AG09319 (cell line): ENCODE results near the gene SPCS2.

ENCODE experiments used
- DNase-seq: peaks from one replicate; pipeline ENCODE4 v3.0.0-alpha.2; 2010; ENCODE audit warnings: low read depth; ENCODE audit errors: extremely low read depth
- CTCF ChIP-seq: IDR thresholded peaks from 2 replicates; pipeline ENCODE4 v1.5.1; 2011; ENCODE audit warnings: low read depth, mild to moderate bottlenecking, inconsistent platforms, low read length, moderate library complexity

SPCS2 gene

DNA sequence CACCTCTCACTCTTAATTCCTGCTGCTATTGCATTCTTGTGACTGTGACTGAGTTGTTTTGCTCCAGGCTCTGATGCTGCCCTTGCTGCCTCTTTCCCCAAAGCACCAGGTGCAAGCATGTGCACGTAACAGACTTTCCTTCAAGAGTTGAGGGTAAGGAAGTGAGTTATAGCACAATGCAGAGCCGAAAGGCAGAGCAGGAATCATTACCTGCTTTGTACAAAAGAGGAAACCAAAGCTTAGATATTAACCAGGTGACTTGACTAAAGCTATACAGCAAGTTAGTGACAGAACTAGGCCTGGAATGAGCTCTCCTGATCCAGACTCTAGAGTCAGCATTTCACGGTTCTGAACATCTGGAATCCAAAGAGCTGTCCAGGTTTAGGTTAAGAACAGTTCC lies 73.2 kb downstream of the SPCS2 start:
- no peak for DNase-seq
- TF ChIP-seq CTCF = no peak

GRCh38 chr11:75022759-75023396 lies 73.8 kb downstream of the SPCS2 start:
- peak; percentile 62 for DNase-seq
- peak; percentile 99 for TF ChIP-seq CTCF

- no peak for DNase-seq
- no peak for TF ChIP-seq CTCF
Measured at GRCh38 chr11:75023446-75024067, 74.5 kb downstream of the SPCS2 start.

- TF ChIP-seq CTCF = no peak
- DNase-seq = no peak
Measured at GRCh38 chr11:75024068-75024449, 75.0 kb downstream of the SPCS2 start.

DNA sequence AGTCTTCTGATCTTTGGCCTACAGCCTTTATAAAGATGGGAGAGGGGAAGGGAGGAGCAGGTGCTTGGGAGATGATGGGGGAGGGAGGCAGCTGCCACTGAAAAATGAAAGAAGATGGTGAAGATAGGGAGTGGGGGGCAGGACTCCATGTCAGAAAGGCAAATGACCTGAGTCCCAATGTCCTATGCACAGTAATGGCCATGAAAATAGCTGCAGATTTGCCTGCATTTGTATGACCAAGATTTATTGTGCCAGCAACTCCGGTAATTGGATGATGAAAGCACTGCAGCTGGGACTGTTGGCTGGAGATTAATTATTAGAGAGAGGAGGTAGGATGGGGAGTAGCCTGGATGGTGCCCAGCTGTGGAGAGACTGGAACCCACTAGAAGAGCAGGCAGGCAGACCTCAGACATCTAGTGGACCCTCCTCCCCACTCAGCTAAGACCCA lies 75.7 kb downstream of the SPCS2 start:
- TF ChIP-seq CTCF = no peak
- DNase-seq = no peak

GRCh38 chr11:75025561-75025960 lies 76.5 kb downstream of the SPCS2 start:
- TF ChIP-seq CTCF = no peak
- DNase-seq = no peak

DNA sequence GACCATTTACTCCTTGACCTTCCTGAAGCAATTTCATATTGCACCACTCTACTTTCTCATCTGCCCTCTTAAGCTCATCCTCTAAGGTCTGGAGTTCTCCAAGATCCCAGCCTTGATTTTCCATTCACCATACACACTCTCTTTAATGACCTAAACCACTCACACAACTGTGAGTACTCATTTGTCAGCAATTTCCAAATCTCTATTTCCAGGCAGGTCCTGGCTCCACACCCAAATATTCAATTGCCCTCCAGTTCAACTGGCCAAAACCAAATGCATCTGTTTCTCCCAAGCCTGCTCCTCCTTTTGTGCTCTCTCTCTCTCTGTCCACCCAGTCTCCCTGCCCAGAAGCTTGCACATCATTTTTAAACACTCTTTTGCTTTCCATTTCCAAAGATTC lies 79.3 kb downstream of the SPCS2 start:
- no peak for DNase-seq
- no peak for TF ChIP-seq CTCF
